HCT116 (cell line): ENCODE data around the gene ZYG11A. TPM values are rescaled to one million over a fixed set of nuclear protein-coding genes. Genes with fewer than 3 reads are reported as not detected.

Experiments used
- ATAC-seq: fragments of 200-7000 bp; cut with Tn5 transposase; 2 replicates; pipeline ENCODE4 v1.9.1; 2020; ENCODE audit warnings: mild to moderate bottlenecking, moderate library complexity
- BruUV-seq: library from RNA; stranded (reverse); fragments of 400-500 nt; replicated peaks from 2 replicates; lab custom pipeline; 2021; lab: Mats Ljungman, UMichigan
- CTCF ChIA-PET: fragments of 300-600 bp; sonication (Branson Sonifier 250); formaldehyde crosslinking; loops from one replicate; lab custom pipeline; 2021; ENCODE audit warnings: antibody characterized with exemption; lab: Charles Lee
- POLR2A ChIA-PET: fragments of 300-600, 350-600 bp; sonication (Branson Sonifier 250); formaldehyde crosslinking; loops from one replicate; lab custom pipeline; 2021; ENCODE audit warnings: antibody characterized with exemption; lab: Charles Lee
- RAD21 ChIA-PET, 2 experiments: fragments of 300-600 bp; sonication (Branson Sonifier 250); formaldehyde crosslinking; loops; one replicate each; lab custom pipeline; 2023; ENCODE audit warnings: low total read pairs in 2 of 2; ENCODE audit not compliant: uncharacterized antibody in 2 of 2, unreplicated experiment in 2 of 2, low non-redundant PET in 1 of 2; lab: Charles Lee
- DNase-seq: peaks from one replicate; pipeline ENCODE4 v3.0.0-alpha.2; 2010; ENCODE audit warnings: low read depth, low spot score
- H2AFZ ChIP-seq: fragments of 200-600 bp; shearing (Covaris generic), sonication (generic); 2 replicates; pipeline ENCODE4 v1.6.1; 2017; ENCODE audit warnings: low read depth, mixed run types, mixed read lengths, antibody characterized with exemption, low read length; ENCODE audit not compliant: poor library complexity, severe bottlenecking
- H3K27ac ChIP-seq: 2 replicates; pipeline ENCODE4 v1.5.1; 2012; ENCODE audit warnings: low read depth, low read length
- H3K27me3 ChIP-seq: fragments of 200-600 bp; sonication (generic); 2 replicates; pipeline ENCODE4 v1.6.1; 2016; ENCODE audit warnings: mixed run types, low read length, mixed read lengths; ENCODE audit not compliant: insufficient read depth
- H3K36me3 ChIP-seq, 2 experiments: fragments of 200-500 bp in 1 of 2; fragments of 200-600 bp in 1 of 2; sonication (Bioruptor generic) in 1 of 2; sonication (generic) in 1 of 2; 2 replicates each; pipeline versions ENCODE4 v1.5.1 to v1.6.1; 2014 to 2016; ENCODE audit warnings: low read length in 2 of 2, inconsistent platforms in 1 of 2, mixed read lengths in 1 of 2, mixed run types in 1 of 2; ENCODE audit not compliant: insufficient read depth in 2 of 2, control insufficient read depth in 1 of 2
- H3K4me1 ChIP-seq, 2 experiments: fragments of 200-600 bp in 1 of 2; sonication (generic) in 1 of 2; 2 replicates each; pipeline versions ENCODE4 v1.5.1 to v1.6.1; 2012 to 2017; ENCODE audit warnings: low read length in 2 of 2, inconsistent platforms in 1 of 2, mild to moderate bottlenecking in 1 of 2, mixed read lengths in 1 of 2, mixed run types in 1 of 2, moderate library complexity in 1 of 2; ENCODE audit not compliant: insufficient read depth in 2 of 2, control insufficient read depth in 1 of 2
- H3K4me2 ChIP-seq: fragments of 200-600 bp; sonication (generic); 2 replicates; pipeline ENCODE4 v1.6.1; 2017; ENCODE audit warnings: mixed run types, low read length, mixed read lengths
- H3K4me3 ChIP-seq, 2 experiments: fragments of 200-600 bp in 1 of 2; sonication (generic) in 1 of 2; replicated peaks in 1 of 2; 2 replicates each; pipeline ENCODE4 v1.5.1; 2011 to 2016; ENCODE audit warnings: low read length in 2 of 2, control low read depth in 1 of 2, low read depth in 1 of 2, mild to moderate bottlenecking in 1 of 2, mixed read lengths in 1 of 2, mixed run types in 1 of 2
- H3K79me2 ChIP-seq: fragments of 200-600 bp; sonication (generic); 2 replicates; pipeline ENCODE4 v1.6.1; 2017; ENCODE audit warnings: mild to moderate bottlenecking, mixed run types, low read length, moderate library complexity, mixed read lengths; ENCODE audit not compliant: insufficient read depth
- H3K9ac ChIP-seq: fragments of 200-600 bp; sonication (generic); 2 replicates; pipeline ENCODE4 v1.6.1; 2016; ENCODE audit warnings: low read length, mixed read lengths
- H3K9me2 ChIP-seq: fragments of 200-600 bp; sonication (generic), shearing (Covaris generic); 2 replicates; pipeline ENCODE4 v1.6.1; 2017; ENCODE audit warnings: mixed run types, mild to moderate bottlenecking, moderate library complexity; ENCODE audit not compliant: insufficient read depth
- H3K9me3 ChIP-seq, 2 experiments: fragments of 200-500 bp in 1 of 2; fragments of 200-600 bp in 1 of 2; sonication (Bioruptor generic) in 1 of 2; sonication (generic) in 1 of 2; 2 replicates each; pipeline ENCODE4 v1.6.1; 2014 to 2017; ENCODE audit warnings: low read length in 2 of 2, mixed read lengths in 2 of 2, inconsistent platforms in 1 of 2, low read depth in 1 of 2, mild to moderate bottlenecking in 1 of 2, mixed run types in 1 of 2, moderate library complexity in 1 of 2; ENCODE audit not compliant: control insufficient read depth in 1 of 2, insufficient read depth in 1 of 2
- H4K20me1 ChIP-seq: fragments of 200-600 bp; sonication (generic), shearing (Covaris generic); 2 replicates; pipeline ENCODE4 v1.6.1; 2017; ENCODE audit warnings: mixed run types, mild to moderate bottlenecking, moderate library complexity; ENCODE audit not compliant: insufficient read depth
- CBX3 ChIP-seq: IDR thresholded peaks from 2 replicates; pipeline ENCODE4 v1.6.1; 2012; ENCODE audit warnings: low read depth
- CEBPB ChIP-seq: IDR thresholded peaks from 2 replicates; pipeline ENCODE4 v1.6.1; 2012; ENCODE audit warnings: low read depth
- EGR1 ChIP-seq: IDR thresholded peaks from 2 replicates; pipeline ENCODE4 v1.6.1; 2012; ENCODE audit warnings: low read depth
- ELF1 ChIP-seq: IDR thresholded peaks from 2 replicates; pipeline ENCODE4 v1.6.1; 2012; ENCODE audit warnings: low read depth, borderline replicate concordance
- EZH2 ChIP-seq: fragments of 200-600 bp; sonication (generic); IDR thresholded peaks from 2 replicates; pipeline ENCODE4 v1.6.1; 2017; ENCODE audit warnings: antibody characterized with exemption, mixed run types
- EZH2phosphoT487 ChIP-seq: fragments of 200-600 bp; IDR thresholded peaks from 2 replicates; pipeline ENCODE4 v1.6.1; 2018; ENCODE audit warnings: antibody characterized with exemption, borderline replicate concordance
- FOSL1 ChIP-seq: IDR thresholded peaks from 2 replicates; pipeline ENCODE4 v1.6.1; 2012; ENCODE audit warnings: low read depth
- POLR2A ChIP-seq: IDR thresholded peaks from 2 replicates; pipeline ENCODE4 v1.7.0; 2011; ENCODE audit warnings: borderline replicate concordance; ENCODE audit not compliant: insufficient read depth, insufficient read length; ENCODE audit errors: extremely low read depth
- POLR2AphosphoS5 ChIP-seq: IDR thresholded peaks from 2 replicates; pipeline ENCODE4 v1.6.1; 2011; ENCODE audit warnings: mild to moderate bottlenecking, low read depth, low read length, moderate library complexity
- SP1 ChIP-seq: IDR thresholded peaks from 2 replicates; pipeline ENCODE4 v1.6.1; 2012; ENCODE audit warnings: low read depth
- SRF ChIP-seq: IDR thresholded peaks from 2 replicates; pipeline ENCODE4 v1.6.1; 2012; ENCODE audit warnings: low read depth
- TCF7L2 ChIP-seq: IDR thresholded peaks from 2 replicates; pipeline ENCODE4 v1.7.0; 2011; ENCODE audit warnings: borderline replicate concordance, inconsistent platforms; ENCODE audit not compliant: insufficient read depth, insufficient read length; ENCODE audit errors: extremely low read depth
- ZNF274 ChIP-seq: fragments of 200-500 bp; sonication (Bioruptor generic); IDR thresholded peaks from 2 replicates; pipeline ENCODE4 v1.6.1; 2014; ENCODE audit warnings: mild to moderate bottlenecking, low read depth, low read length, inconsistent platforms
- intact Hi-C: fragments of 100-400 bp; cut with micrococcal nuclease; formaldehyde crosslinking; loops from 2 replicates; pipeline ENCODE4 v1.10.0; 2022
- total RNA-seq: library from RNA; stranded (reverse); gene quantifications from one replicate; pipeline ENCODE4 v1.2.1, GENCODE V29; 2021; ENCODE audit not compliant: unreplicated experiment
- TF ChIP-seq, protein P1 (sequence below), 3 experiments: fragments of 200-600 bp in 1 of 3; sonication (generic) in 1 of 3; IDR thresholded peaks in 2 of 3; conservative IDR thresholded peaks in 1 of 3; 2 replicates each; pipeline ENCODE4 v1.5.1; 2012 to 2017; ENCODE audit warnings: low read depth in 2 of 3, low read length in 2 of 3, antibody characterized with exemption in 1 of 3, borderline replicate concordance in 1 of 3, control low read depth in 1 of 3, mild to moderate bottlenecking in 1 of 3, mixed read lengths in 1 of 3, mixed run types in 1 of 3, moderate library complexity in 1 of 3; ENCODE audit not compliant: insufficient read depth in 1 of 3
- TF ChIP-seq, protein P2 (sequence below): IDR thresholded peaks from 2 replicates; pipeline ENCODE4 v1.6.1; 2012
- TF ChIP-seq, protein P3 (sequence below): IDR thresholded peaks from 2 replicates; pipeline ENCODE4 v1.6.1; 2011; ENCODE audit warnings: mild to moderate bottlenecking, low read length, moderate library complexity; ENCODE audit not compliant: insufficient replicate concordance; ENCODE audit errors: extremely low read depth

ZYG11A gene
- total RNA-seq, 1 experiment from 2014 or later = 0.05 TPM

DNA sequence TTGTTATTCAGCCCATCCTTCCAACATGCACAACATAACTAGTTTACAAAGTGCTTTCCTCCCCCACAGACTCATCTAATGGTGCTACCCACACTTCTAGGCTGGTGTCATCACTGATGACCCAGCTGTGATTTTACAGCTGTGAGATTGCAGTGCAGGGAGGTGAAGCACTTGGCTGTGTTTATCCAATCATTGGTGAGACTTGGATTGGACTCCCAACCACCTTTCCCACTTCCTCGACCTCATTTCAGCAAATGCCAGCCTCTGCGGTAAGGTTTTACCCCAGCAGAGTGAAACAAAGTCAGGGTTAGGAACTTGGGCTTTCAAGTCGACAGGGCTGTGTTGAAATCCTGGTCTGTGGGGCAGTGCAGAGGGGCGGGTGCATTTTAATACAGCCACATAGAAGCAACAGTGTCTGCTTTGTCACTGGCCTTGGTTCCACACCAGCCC is 56.9 kb downstream of the ZYG11A start (continued):
- TF ChIP-seq ELF1 (no peak), EZH2phosphoT487 (no peak), EGR1 (no peak), POLR2A (no peak), ZNF274 (no peak), CEBPB (no peak)

DNA sequence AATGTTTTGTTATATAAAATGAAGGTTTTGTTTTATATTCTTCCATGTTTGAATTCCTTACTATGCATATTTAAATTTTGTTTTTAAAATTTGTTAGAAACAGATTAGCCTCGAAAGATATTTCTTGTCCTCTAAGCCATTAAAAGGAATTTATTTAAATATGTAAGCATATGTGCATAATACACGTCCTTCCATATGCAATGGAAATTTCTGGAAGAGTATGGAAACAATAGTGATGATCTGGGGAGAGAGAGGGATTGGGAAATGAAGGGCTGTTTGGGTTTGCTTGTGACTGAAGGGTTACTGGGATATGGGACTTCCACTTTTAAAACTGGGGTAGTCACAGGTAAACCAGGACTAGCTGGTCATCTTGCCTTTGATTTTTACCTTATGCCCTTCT is 57.8 kb downstream of the ZYG11A start:
- Histone ChIP-seq H2AFZ (no peak overlapping the region), H3K79me2 (no peaks in the 10 kb centered on the region), H3K36me3 (no peaks in the 10 kb centered on the region), H3K4me1 (peaks cover 0 to 2% of the 10 kb centered on the region in 2 experiments; a peak in 1 of 4 replicates), H3K27ac (no peak overlapping the region), H4K20me1 (no peaks in the 10 kb centered on the region), H3K9me2 (no peaks in the 10 kb centered on the region), H3K4me2 (no peak overlapping the region), H3K4me3 (no peak overlapping the region), H3K9me3 (no peaks in the 10 kb centered on the region), H3K9ac (no peak overlapping the region), H3K27me3 (no peaks in the 10 kb centered on the region)
- intact Hi-C loops = no loop called here
- ChIA-PET CTCF (no interaction called here), POLR2A (no interaction called here), RAD21 (no interaction called here)
- no TSS peak for BruUV-seq
- no peak for ATAC-seq
- no peak for DNase-seq
- TF ChIP-seq EGR1 (no peak), SRF (no peak), FOSL1 (no peak), SP1 (no peak), CBX3 (no peak), EZH2 (no peak), POLR2AphosphoS5 (no peak), TCF7L2 (no peak), ELF1 (no peak), POLR2A (no peak)
- TF ChIP-seq, protein P1, sequence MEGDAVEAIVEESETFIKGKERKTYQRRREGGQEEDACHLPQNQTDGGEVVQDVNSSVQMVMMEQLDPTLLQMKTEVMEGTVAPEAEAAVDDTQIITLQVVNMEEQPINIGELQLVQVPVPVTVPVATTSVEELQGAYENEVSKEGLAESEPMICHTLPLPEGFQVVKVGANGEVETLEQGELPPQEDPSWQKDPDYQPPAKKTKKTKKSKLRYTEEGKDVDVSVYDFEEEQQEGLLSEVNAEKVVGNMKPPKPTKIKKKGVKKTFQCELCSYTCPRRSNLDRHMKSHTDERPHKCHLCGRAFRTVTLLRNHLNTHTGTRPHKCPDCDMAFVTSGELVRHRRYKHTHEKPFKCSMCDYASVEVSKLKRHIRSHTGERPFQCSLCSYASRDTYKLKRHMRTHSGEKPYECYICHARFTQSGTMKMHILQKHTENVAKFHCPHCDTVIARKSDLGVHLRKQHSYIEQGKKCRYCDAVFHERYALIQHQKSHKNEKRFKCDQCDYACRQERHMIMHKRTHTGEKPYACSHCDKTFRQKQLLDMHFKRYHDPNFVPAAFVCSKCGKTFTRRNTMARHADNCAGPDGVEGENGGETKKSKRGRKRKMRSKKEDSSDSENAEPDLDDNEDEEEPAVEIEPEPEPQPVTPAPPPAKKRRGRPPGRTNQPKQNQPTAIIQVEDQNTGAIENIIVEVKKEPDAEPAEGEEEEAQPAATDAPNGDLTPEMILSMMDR (IDR thresholded peaks at IDR 0.05 in 2 of 3, conservative IDR thresholded peaks at IDR 0.05 in 1 of 3; ENCODE audit: borderline replicate concordance in 1 of 3, insufficient read depth in 1 of 3, low read depth in 2 of 3, low read length in 2 of 3) = no peak
- TF ChIP-seq, protein P2, sequence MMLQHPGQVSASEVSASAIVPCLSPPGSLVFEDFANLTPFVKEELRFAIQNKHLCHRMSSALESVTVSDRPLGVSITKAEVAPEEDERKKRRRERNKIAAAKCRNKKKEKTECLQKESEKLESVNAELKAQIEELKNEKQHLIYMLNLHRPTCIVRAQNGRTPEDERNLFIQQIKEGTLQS = no peak
- TF ChIP-seq, protein P3, sequence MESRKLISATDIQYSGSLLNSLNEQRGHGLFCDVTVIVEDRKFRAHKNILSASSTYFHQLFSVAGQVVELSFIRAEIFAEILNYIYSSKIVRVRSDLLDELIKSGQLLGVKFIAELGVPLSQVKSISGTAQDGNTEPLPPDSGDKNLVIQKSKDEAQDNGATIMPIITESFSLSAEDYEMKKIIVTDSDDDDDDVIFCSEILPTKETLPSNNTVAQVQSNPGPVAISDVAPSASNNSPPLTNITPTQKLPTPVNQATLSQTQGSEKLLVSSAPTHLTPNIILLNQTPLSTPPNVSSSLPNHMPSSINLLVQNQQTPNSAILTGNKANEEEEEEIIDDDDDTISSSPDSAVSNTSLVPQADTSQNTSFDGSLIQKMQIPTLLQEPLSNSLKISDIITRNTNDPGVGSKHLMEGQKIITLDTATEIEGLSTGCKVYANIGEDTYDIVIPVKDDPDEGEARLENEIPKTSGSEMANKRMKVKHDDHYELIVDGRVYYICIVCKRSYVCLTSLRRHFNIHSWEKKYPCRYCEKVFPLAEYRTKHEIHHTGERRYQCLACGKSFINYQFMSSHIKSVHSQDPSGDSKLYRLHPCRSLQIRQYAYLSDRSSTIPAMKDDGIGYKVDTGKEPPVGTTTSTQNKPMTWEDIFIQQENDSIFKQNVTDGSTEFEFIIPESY = no peak
